Measurements from ENCODE around the gene SCRN1. TPM values are rescaled to one million over a fixed set of nuclear protein-coding genes. Genes with fewer than 3 reads are reported as not detected.

Gene SCRN1
- total and polyA plus RNA-seq, 2 experiments from 2014 or later = 15.2 to 66.7 TPM

GRCh38 chr7:29929018-29929807 is 60.4 kb downstream of the SCRN1 start:
- Histone ChIP-seq H3K4me3 (no peak overlapping the region), H3K27ac (ENCODE audit: low read depth) (no peak overlapping the region), H3K36me3 (ENCODE audit: insufficient read depth) (peaks cover 4% of the 10 kb centered on the region; the same call in 1 of the 2 replicates), H3K4me1 (ENCODE audit: insufficient read depth) (no peaks in the 10 kb centered on the region), H3K27me3 (ENCODE audit: insufficient read depth) (no peaks in the 10 kb centered on the region), H3K79me2 (replicated peaks; ENCODE audit: insufficient read depth) (no peaks in the 10 kb centered on the region), H3K4me2 (no peak overlapping the region), H4K20me1 (replicated peaks; ENCODE audit: insufficient read depth) (peaks cover 7% of the 10 kb centered on the region; the same call in 1 of the 2 replicates), H3F3A (replicated peaks; ENCODE audit: low read depth) (no peaks in the 10 kb centered on the region), H3K9me2 (ENCODE audit: insufficient read depth) (no peaks in the 10 kb centered on the region), H2AFZ (no peak overlapping the region)
- ATAC-seq (peak; percentile 78), DNase-seq (ENCODE audit: low spot score) (no peak)
- Mint-ChIP-seq H3K27ac (no peak overlapping the region), H3K4me3 (no peak overlapping the region), H3K27me3 (ENCODE audit: insufficient read depth, low read depth, poor library complexity) (peaks cover 2% of the 10 kb centered on the region), H3K4me1 (no peaks in the 10 kb centered on the region; the same call in 1 of the 3 replicates), H3K9me3 (no peaks in the 10 kb centered on the region), H3K36me3 (ENCODE audit: low read depth) (peaks cover 5% of the 10 kb centered on the region; the same call in 2 of the 3 replicates)
- TF ChIP-seq ZNF462 (CRISPR knock-in tag; IDR thresholded peaks at IDR 0.05) (no peak), ETS1 (IDR thresholded peaks at IDR 0.05) (no peak), ZNF114 (CRISPR knock-in tag; IDR thresholded peaks at IDR 0.05) (no peak), CTCF (conservative IDR thresholded peaks at IDR 0.05; ENCODE audit: low read depth in 2 of 2) (no peak), POLR2AphosphoS5 (IDR thresholded peaks at IDR 0.05; ENCODE audit: low read depth) (no peak), ZNF331 (CRISPR knock-in tag; IDR thresholded peaks at IDR 0.05; ENCODE audit: low read depth) (no peak)

Measured in GM23338 (cell line).